GM19372 (cell line): ENCODE measurements around the gene RBM19.
"Not testable (repeated sequence)": the region's sequence is repeated elsewhere in the genome, so short reads cannot be mapped to it uniquely, and the experiment has no call there.

Experiments used
- ATAC-seq: cut with Tn5 transposase; IDR thresholded peaks from one replicate; pipeline ENCODE4 v1.9.1; 2021; ENCODE audit warnings: mild to moderate bottlenecking, low read depth, moderate library complexity; ENCODE audit not compliant: unreplicated experiment

The RBM19 gene

DNA sequence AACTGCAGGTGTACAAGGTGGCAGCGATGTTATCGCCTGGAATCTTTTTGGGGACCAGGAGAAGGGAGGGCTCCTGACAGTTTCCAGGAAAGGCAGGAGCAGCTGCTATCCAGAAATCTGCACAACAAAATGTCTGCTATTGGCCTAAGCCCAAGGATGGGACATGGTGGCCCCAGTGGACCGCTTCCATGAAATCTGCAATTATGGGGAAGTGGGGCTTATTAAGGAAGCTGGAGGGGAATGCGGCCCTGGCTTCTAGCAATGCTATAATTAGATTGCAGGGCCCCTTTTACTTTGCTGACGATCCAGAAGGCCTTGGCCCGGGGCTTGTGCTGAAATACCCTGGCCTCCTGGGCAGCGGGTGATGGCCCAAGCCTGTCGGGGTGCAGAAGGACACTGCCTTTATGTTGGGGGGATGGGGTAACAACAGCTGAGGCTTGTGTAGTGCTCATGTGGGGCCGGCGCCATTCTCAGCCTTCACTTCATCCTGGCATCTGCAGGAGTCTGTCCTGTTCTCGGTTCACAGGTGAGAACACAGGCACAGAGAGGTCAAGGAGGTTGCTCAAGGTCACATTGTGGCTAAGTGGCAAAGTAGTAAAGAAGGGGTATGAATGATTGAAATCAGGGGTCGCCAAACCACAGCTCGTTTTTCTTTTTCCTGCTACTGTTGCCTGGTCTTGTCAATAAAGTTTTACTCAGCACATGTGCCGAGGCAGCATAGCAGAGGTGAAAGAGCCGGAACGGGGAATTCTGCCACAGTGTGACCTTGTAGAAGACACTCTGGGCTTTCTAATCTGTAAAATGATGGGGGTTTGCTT is 153.5 kb downstream of the RBM19 start:
- no peak for ATAC-seq

DNA sequence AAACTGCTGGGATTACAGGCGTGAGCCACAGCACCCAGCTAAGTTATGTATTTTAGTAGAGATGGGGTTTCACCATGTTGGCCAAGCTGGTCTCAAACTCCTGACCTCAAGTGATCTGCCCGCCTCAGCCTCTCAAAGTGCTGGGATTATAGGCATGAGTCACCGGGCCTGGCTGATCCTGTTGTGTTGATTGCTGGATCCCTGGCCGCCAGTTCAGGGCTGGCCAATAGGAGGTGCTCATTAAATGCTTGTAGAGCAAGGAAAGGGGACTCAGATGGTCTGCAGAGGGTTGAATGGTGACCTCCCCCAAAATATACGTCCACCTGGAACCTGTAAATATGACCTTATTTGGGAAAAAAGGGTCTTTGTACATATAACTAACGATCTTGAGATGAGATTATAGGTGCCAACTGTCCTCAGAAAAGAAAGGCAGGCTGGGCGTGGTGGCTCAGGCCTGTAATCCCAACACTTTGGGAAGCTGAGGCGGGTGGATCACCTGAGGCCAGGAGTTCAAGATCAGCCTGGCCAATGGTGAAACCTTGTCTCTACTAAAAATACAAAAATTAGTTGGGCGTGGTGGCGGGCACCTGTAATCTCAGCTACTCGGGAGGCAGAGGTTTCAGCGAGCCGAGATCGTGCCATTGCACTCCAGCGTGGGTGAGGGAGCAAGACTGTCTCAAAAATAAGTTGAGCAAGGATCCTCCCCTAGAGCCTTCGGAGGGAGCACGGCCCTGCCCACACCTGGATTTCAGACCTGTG is 156.5 kb downstream of the RBM19 start:
- not testable (repeated sequence) for ATAC-seq

DNA sequence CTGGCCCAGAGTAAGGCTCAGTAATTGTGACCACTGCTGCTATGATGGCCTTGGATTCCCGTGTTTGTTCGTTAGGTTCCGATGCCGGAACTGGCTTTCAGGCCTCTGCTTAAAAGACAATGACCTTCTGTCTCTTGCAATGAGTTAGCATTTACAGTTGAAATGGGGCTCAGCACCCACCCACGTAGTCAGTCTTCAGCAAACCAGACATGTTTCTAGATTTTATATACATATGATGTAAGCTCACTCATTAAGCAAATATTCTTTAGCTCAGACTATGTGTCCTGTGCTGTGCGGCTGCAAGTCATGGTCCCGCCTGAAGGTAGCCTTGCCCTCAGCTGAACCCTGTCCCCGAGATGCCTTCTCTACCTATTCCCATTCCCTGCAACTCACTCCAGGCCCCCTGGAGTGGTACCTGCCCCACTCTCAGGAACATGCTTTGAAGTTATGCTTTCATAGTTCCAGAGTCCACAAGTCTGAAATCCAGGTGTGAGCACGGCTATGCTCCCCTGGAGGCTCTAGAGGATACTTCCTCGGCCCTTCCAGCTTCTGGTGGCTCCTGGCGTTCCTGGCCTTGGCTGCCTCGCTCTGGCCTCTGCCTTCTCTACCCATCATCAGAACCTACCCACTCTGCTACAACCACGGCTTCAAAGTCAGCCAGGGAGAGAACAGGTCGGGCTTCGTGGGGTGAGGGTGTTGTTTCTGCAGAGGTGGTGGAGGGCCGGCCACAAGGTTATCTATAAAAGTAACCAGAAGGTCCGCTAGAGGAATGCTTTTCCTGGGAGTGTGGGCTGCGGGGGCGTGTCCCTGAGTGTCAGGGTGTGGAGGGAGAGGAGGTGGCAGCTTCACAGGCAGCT is 157.8 kb downstream of the RBM19 start:
- ATAC-seq = no peak

DNA sequence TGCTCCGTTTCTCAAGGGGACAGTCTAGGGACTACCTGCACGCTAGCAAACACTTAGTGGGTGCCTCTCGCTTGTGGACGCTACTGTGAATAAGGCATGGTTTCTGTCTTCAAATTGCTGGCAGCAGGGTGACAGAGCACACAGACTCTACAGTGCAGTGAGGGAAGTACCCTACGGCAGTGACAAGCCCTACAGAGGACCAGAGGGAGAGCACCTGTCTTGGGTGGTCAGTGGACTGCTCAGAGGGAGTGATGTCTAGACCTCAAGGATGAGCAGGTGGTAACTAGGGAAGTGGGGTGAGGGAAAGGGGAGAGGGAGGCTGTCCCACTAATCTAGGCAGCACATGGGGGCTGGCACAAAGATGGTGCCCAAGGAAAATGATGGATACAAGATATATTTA is 160.5 kb downstream of the RBM19 start:
- no peak for ATAC-seq

DNA sequence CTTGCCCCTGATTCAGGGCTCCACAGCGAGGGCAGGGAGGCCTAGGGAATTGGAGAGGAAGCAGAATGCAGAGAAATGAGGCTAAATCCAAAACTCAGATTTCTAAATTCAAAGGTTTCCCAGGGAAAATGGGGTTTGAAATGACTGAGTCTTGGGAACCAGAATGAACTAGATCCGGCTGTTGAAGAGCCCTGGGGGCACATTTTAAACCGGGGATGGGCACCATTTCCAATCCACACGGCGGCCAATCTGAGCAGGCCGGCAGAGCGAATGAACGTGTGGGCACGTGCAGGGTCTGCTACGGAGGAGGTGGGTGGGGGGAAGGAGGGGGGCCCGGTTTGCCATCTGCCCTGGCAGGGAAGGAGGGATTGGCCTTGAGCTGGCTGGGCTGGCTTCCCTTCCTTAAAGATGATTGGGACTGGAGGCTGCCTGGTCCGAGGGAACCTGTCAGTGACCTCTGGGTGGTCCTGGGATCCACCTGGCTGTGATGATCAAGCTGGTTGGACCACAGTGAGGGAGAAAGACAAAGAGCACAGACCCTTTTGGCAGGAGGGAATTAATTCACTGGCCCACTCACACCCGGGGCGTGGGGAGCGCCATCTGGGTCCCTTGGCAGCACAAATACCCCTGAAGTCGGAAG is 161.0 kb downstream of the RBM19 start:
- ATAC-seq = no peak

DNA sequence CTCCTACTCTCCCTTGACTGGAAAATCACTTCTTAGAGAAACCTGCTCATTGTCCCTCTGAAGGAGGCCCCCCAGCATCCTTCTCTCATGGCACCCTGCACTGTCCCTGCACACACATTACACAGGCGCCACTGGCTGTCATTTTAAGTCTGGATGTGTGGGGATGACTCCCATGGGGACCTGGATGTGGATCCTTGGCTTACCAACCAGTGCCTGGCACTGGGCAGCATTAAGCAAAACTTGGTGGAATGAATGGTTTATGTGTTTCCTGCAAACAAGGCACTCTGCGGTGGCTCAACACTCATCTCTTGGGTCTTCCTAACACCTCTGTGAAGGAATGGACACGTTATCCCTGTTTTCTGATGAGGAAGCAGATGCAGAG is 162.4 kb downstream of the RBM19 start:
- no peak for ATAC-seq

DNA sequence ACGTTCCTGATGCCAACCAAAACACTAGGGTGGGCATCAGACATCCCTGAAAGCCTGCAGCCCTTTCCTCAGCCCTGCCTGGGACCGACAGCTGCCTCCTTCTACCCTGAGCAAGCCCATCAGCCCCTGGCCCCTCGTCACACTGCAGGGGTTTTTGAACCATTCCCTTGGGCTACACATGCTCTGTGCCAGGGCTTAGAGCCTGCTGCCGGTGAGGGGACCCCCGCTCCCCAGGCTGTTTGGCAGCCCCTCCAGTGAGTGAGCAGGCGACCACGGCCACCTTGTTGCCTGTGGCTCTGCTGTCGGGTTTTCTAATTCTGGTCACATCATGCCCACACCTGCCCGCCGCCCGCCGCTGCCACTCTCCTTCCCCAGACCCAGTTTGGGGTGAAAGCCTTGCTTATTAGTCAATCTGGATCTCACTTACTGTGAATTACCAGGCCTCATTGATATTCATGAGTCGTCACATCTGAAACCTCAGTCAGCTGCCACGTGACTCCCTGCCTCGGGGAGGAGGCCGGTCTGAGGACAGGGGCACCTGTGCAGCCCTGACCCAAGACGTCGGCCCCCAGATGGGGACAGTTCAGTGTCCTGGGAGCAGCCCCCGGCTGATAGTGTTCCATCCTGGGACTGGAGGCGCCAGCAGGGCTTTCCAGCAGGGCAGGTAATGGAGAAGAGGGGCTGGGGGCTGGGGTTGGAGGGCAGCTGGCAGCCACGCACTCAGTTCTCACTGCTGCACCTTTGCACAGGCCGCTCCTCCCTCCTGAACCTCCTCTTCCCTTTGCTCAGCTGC is 163.0 kb downstream of the RBM19 start:
- no peak for ATAC-seq

DNA sequence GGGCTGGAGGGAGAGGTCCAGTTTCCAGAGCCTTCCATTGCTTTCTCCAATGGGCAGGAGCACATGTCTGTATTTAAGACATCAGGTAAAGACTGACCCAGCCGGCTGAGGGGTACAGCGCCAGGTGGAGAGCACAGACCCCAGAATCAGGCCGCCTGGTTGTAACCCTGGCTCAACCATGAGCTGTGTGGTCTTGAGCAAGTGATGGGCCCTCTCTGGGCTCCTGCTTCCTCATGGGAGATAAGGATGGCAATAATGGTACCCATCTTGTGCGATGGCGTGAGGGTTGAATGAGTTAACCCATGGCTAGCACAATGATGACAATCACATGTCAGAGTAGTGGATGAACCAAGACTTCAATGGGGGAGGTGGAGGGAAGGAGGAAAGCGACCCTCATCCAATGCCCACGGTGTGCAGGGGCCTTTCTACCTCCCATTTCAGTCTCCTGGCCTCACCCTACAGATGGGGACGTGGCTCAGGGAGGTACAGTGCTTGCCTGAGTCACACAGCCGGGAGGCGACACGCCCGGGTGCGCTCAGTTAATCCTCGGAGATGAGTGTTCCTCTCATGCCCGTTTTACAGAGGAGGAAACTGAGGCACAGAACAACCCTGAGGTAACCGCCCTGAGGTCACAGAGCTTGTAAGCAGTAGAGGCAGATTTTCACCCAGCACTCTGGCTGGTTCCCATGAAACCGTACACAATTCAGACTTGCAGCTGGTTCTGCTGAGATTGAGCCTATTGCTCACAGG is 163.9 kb downstream of the RBM19 start:
- no peak for ATAC-seq

DNA sequence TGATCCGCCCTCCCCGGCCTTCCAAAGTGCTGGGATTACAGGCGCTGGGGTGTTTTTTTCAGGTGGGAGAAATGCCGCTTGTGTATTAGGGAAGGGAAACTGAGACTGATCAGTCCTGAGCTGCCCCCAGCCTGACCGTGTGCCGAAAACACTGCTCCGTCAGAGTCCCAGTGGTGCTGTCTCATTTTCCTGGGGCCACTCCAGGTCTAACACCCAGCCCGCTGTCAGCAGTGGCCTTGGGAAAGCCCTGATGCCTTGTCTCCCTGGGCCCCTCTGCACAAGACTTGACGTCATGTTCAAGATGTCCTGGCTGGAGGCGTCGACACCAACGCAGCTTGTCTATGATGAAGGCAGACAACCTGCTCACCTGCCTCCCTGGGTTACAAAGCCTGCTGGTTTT is 165.9 kb downstream of the RBM19 start:
- no peak for ATAC-seq

DNA sequence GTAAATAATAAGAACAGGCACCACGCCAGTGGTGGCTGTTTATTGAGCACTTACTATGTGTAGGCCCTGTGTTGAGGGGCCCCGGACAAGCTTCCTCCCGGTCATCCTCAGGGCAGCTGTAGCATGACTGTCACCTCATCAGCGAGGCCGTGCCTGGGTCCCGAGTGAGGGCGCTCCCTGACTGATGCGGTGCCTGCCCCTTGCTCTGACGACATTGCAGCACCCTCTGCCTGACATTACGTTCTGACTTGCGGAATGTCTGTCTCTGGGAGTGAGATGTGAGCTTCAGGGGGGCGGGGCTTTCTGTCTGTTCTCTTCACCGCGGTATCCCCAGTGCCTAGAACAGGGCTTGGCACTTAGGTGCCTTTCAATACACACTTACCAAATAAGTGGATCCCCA is 167.6 kb downstream of the RBM19 start:
- no peak for ATAC-seq

DNA sequence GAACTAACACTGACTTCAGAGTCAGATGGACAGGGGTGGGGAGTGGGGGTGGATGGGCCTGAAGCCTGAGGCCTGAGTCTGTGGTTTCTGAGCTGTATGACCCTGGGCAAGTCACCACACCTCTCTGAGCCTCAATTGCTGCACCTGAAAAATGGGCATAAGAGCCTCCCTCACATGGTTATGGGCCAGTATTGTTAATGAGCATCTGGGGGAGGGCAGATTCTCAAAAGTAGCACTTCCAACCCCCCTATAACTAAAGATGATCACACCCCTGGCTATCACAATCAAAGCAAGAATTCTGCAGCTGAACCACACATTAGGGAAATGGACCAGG is 168.6 kb downstream of the RBM19 start:
- ATAC-seq = no peak

DNA sequence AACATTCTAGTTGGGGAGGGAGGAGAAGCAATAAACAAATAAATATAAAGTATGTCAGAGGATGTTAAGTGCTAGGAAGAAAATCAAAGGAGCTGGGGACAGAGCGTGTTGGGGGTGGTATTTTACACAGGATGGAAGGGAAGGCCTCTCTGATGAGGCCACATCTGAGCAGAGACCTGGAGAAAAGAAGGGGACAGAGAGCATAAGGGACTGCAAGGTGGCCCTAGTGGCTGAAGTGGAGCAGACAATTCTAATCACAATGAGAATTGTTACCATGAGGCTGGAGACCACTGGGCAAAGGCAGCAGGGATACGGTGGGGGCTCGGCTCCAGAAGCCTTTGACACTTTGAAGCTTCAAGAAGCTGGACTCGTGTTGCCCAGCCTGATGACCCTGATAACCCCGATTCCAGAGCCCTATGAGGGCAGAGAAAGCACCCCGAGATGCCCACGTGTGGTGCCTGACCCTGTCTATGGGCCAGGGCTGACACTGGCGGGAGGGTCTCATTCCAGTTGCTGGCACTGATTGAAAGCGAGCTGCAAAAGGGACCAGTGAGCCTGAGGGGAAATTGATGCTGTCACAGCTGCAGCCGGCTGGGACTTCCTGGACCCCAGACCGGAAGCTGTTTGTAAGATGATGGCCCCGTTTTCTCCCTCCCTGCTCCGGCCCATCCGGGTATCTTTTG is 169.1 kb downstream of the RBM19 start:
- ATAC-seq = no peak

DNA sequence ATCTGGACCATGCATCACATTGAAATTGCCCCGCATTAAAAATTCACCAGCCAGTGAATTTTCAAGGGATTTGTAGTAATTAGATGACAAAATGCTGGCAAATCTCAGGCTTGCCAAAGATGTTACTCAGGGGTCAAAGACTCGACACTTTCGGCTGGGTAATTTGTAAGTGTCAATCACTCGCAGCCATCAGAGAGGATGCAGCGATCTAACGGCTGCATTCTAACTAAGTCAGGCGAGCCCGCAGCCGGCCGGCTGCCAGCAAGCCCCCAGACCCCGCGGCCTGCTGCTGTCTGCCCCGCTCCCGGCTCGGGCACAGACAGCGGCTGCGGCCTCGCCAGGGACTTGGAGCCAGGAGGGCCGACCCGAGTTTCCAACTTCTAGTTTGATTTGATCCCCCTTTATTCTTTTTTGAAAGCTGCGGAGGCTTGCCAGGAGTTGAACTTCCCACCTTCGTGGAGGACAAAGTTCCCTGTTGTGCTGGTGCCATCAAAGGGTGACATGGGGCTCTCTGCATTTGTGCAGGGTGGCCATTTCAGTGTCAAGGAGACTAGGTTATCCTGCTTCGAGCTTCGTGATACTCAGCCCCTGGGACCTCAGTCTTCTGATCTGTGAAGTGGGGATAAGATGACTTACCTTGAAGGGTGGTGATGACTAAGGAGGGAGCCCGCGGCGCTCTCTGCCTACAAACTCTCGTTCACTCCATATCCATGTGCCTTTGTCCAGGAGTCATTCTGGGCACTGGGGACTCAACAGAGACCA is 169.9 kb downstream of the RBM19 start:
- no peak for ATAC-seq

DNA sequence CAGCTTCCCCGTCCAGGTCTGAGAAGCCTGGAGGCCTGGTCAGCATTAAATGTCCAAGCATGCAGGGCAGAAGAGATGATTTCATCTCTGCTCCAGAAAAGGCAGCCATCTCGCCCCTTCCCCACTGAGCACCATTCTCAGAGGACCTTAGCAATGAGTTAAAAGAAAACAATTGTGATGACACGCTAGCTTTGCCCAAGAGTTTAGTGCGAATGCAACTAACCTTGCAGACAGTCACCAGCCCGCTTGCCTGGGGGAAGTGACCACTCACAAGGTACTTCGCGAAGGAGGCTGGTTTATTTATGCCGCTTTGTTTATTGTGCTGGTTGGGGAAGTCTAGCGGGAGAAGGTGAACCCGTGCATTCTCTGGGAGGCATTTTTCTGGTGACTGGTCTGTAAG is 170.7 kb downstream of the RBM19 start:
- no peak for ATAC-seq

DNA sequence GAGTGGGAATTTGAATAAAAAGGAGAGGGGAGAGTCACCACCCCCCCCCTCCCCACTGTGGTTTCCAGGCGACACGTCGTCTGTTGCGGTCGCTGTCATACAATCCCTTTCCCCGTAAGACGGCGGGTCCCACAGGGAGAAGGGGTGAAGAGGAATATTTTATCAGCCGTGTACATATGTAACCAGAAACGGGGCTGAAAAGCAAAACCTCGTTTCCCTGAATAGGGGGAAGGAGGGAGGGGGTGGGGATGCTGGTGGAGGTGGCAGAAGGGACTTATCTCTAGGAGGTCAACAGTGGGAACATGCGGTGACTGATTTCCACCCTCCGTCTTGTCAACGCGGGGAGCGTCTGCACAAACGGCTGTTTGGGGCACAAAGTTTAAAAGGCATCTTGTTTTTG is 171.4 kb downstream of the RBM19 start:
- no peak for ATAC-seq

DNA sequence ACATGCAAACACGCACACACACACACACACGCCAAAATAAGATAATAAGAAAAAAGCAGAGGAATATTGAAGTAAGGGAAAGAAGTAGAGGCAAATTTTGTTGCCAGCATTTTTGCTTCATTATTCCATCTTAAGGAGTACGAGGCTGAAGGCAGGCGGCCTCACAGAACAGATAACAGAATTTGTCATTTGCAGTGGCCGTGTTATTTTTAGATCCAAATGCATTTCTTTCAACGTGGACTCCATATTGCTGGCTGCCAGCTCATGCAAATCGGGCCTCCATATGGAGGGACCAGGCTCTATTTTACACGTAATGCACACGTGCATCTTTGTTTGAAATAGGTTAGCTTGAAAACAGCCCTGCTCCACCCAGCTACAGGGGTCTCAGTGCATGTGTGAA is 172.9 kb downstream of the RBM19 start:
- no peak for ATAC-seq

DNA sequence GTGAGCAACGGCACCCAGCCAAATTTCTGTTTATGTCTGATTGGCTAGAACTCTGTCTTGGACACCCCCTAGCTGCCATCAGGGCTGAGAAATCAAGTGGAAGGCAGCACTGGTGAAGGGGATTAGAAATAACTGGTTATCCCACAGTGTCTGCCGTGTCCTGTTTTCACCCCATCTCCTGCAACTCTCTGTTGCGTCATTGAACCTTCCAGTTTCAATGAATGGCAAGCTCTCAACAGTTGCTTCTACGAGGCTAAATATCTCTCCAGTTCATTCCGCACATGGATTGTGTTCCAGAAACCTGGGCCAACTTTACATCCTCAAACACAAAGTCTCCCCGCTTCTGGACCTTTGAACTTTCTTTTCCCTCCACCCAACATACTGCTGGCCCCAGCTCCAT is 173.7 kb downstream of the RBM19 start:
- no peak for ATAC-seq
